OCI-LY1 (cell line): Measurements from ENCODE around the gene TMPRSS7.

Experiments used
- H2AFZ ChIP-seq: fragments of 200-600 bp; sonication (generic), shearing (Covaris generic); 2 replicates; pipeline ENCODE4 v1.6.0; 2014; ENCODE audit warnings: antibody characterized with exemption, mild to moderate bottlenecking, low read length
- H3F3A ChIP-seq: fragments of 200-600 bp; sonication (generic), shearing (Covaris generic); 2 replicates; pipeline ENCODE4 v1.6.0; 2014; ENCODE audit warnings: mild to moderate bottlenecking, antibody characterized with exemption, low read length, moderate library complexity; ENCODE audit not compliant: insufficient read depth
- H3K27ac ChIP-seq: fragments of 200-600 bp; sonication (generic); 2 replicates; pipeline ENCODE4 v1.5.1; 2014; ENCODE audit warnings: low read length, mixed run types, mild to moderate bottlenecking, low read depth; ENCODE audit not compliant: poor library complexity, severe bottlenecking
- H3K27me3 ChIP-seq: fragments of 200-600 bp; sonication (generic); 2 replicates; pipeline ENCODE4 v1.6.0; 2014; ENCODE audit warnings: antibody characterized with exemption, mild to moderate bottlenecking, low read length, moderate library complexity; ENCODE audit not compliant: insufficient read depth
- H3K36me3 ChIP-seq: fragments of 200-600 bp; sonication (generic); 2 replicates; pipeline ENCODE4 v1.6.1; 2014; ENCODE audit warnings: mild to moderate bottlenecking, antibody characterized with exemption, low read length, moderate library complexity, mixed read lengths; ENCODE audit not compliant: insufficient read depth
- H3K4me1 ChIP-seq: fragments of 200-600 bp; sonication (generic); 2 replicates; pipeline ENCODE4 v1.5.1; 2014; ENCODE audit warnings: mild to moderate bottlenecking, low read length, moderate library complexity; ENCODE audit not compliant: insufficient read depth, severe bottlenecking
- H3K4me2 ChIP-seq: fragments of 200-600 bp; sonication (generic), shearing (Covaris generic); 2 replicates; pipeline ENCODE4 v1.6.1; 2014; ENCODE audit warnings: low read length
- H3K4me3 ChIP-seq: fragments of 200-600 bp; sonication (generic); 2 replicates; pipeline ENCODE4 v1.5.1; 2014; ENCODE audit warnings: low read length, low read depth, mild to moderate bottlenecking, mixed read lengths; ENCODE audit not compliant: poor library complexity, severe bottlenecking
- H3K79me2 ChIP-seq: fragments of 200-600 bp; shearing (Covaris generic); 2 replicates; pipeline ENCODE4 v1.6.1; 2016; ENCODE audit warnings: mixed run types, low read length, mixed read lengths; ENCODE audit not compliant: insufficient read depth
- H3K9ac ChIP-seq: fragments of 200-600 bp; sonication (generic), shearing (Covaris generic); 2 replicates; pipeline ENCODE4 v1.6.1; 2014; ENCODE audit warnings: mild to moderate bottlenecking, low read length, mixed read lengths
- H3K9me2 ChIP-seq: fragments of 200-600 bp; sonication (generic), shearing (Covaris generic); 2 replicates; pipeline ENCODE4 v1.6.1; 2014; ENCODE audit warnings: low read depth, mild to moderate bottlenecking, low read length, mixed read lengths
- H3K9me3 ChIP-seq: fragments of 200-600 bp; shearing (Covaris generic); 2 replicates; pipeline ENCODE4 v1.6.1; 2014; ENCODE audit warnings: low read length, mixed read lengths
- H4K20me1 ChIP-seq: fragments of 200-600 bp; sonication (generic), shearing (Covaris generic); 2 replicates; pipeline ENCODE4 v1.6.0; 2016; ENCODE audit warnings: mild to moderate bottlenecking, low read length; ENCODE audit not compliant: insufficient read depth
- EZH2 ChIP-seq: fragments of 200-600 bp; sonication (generic), shearing (Covaris generic); IDR thresholded peaks from 2 replicates; pipeline ENCODE4 v1.8.0; 2017; ENCODE audit warnings: borderline replicate concordance, mixed run types, mild to moderate bottlenecking, antibody characterized with exemption, low read length, moderate library complexity, mixed read lengths
- TF ChIP-seq, protein P1 (sequence below): fragments of 200-600 bp; sonication (generic), shearing (Covaris generic); IDR thresholded peaks from 2 replicates; pipeline ENCODE4 v1.5.1; 2017; ENCODE audit warnings: mild to moderate bottlenecking, antibody characterized with exemption, low read length, moderate library complexity, mixed read lengths

Gene TMPRSS7

DNA sequence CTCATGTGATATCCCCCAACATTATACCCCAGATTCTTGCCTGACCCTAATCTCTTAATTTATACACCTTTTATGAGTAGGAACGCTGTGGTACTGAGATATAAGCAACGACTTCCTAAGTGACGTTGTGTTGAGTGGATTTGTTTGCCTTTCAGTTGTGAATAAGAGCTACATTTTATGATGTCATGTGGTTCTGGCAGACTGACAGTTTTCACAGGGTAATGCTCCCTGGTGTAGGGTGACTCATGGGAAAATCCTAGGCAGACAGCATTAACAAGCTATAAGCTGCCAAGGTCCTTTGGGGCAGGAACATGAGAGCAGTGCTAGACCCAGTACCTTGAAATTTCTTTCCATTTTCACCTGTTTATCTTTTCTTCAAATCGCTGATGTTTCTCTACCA is 62.8 kb downstream of the TMPRSS7 start:
- H3K4me2 ChIP-seq: no peak overlapping the region
- no peak overlapping the region for H2AFZ ChIP-seq

DNA sequence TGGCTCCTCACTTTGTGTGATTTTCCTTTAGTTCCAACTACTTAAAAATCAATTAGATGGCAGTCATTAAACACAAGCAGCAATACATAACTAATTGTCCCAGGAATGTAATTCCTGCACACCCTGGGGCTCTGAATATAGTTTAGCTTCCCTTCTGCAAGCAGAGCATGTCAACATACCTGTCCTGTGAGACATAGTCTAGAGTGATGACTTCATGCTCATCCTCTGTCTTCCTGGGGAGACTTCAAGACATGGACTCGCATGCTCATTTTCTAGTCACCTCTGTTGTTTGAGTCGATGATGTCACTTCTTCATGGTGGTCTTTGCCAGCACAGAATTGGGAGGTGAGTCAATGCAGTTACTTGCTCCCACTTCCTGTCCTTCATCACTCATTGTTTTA is 67.4 kb downstream of the TMPRSS7 start:
- H2AFZ ChIP-seq: no peak overlapping the region
- no peak overlapping the region for H3K4me2 ChIP-seq
- H3F3A ChIP-seq: no peaks in the 10 kb centered on the region
- no peaks in the 10 kb centered on the region for H3K9me3 ChIP-seq
- no peaks in the 10 kb centered on the region for H4K20me1 ChIP-seq
- no peak overlapping the region for H3K27ac ChIP-seq
- H3K27me3 ChIP-seq: no peaks in the 10 kb centered on the region
- H3K4me1 ChIP-seq: peaks cover 9% of the 10 kb centered on the region
- no peaks in the 10 kb centered on the region for H3K79me2 ChIP-seq
- no peak overlapping the region for H3K9ac ChIP-seq
- no peaks in the 10 kb centered on the region for H3K36me3 ChIP-seq
- no peaks in the 10 kb centered on the region for H3K9me2 ChIP-seq
- no peak overlapping the region for H3K4me3 ChIP-seq
- TF ChIP-seq, protein P1, sequence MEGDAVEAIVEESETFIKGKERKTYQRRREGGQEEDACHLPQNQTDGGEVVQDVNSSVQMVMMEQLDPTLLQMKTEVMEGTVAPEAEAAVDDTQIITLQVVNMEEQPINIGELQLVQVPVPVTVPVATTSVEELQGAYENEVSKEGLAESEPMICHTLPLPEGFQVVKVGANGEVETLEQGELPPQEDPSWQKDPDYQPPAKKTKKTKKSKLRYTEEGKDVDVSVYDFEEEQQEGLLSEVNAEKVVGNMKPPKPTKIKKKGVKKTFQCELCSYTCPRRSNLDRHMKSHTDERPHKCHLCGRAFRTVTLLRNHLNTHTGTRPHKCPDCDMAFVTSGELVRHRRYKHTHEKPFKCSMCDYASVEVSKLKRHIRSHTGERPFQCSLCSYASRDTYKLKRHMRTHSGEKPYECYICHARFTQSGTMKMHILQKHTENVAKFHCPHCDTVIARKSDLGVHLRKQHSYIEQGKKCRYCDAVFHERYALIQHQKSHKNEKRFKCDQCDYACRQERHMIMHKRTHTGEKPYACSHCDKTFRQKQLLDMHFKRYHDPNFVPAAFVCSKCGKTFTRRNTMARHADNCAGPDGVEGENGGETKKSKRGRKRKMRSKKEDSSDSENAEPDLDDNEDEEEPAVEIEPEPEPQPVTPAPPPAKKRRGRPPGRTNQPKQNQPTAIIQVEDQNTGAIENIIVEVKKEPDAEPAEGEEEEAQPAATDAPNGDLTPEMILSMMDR: no peak
- TF ChIP-seq EZH2: no peak

More for the DNA sequence above, 62.8 kb downstream of the TMPRSS7 start:
- Histone ChIP-seq H3K27ac (no peak overlapping the region), H3F3A (peaks cover 5% of the 10 kb centered on the region; the same call in 1 of the 2 replicates), H3K79me2 (no peaks in the 10 kb centered on the region), H3K9me3 (no peaks in the 10 kb centered on the region), H3K9me2 (no peaks in the 10 kb centered on the region), H4K20me1 (no peaks in the 10 kb centered on the region), H3K9ac (no peak overlapping the region), H3K27me3 (no peaks in the 10 kb centered on the region), H3K36me3 (no peaks in the 10 kb centered on the region), H3K4me3 (no peak overlapping the region), H3K4me1 (peaks cover 9% of the 10 kb centered on the region)
- no peak for TF ChIP-seq EZH2
- TF ChIP-seq, protein P1: no peak

DNA sequence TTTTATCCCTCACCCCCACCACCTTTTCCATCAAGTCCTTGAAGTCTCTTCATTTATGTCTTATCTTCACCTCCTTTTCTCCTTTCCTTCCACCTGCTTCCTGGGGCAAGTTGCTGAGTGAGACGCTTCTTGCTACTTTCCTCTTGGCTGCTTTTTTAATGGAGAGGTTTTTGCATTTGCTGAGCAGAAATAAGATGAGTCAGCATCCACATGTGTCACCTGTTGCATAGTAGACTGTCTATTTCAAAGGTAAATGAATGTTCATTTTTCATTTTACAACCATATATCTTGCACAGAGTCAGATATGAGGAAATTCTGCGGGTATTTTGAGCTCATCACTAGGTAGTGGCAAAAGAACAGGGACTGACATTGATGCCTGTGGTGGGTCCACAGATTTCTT is 70.2 kb downstream of the TMPRSS7 start:
- Histone ChIP-seq H3K4me2 (no peak overlapping the region), H3K36me3 (no peaks in the 10 kb centered on the region), H3K9me3 (no peaks in the 10 kb centered on the region), H3F3A (no peaks in the 10 kb centered on the region), H2AFZ (no peak overlapping the region), H3K27ac (no peak overlapping the region), H3K79me2 (no peaks in the 10 kb centered on the region), H3K9me2 (no peaks in the 10 kb centered on the region), H3K4me3 (no peak overlapping the region), H3K27me3 (no peaks in the 10 kb centered on the region), H3K4me1 (peaks cover 24% of the 10 kb centered on the region), H4K20me1 (no peaks in the 10 kb centered on the region), H3K9ac (no peak overlapping the region)
- TF ChIP-seq, protein P1: no peak
- no peak for TF ChIP-seq EZH2
